Peyer's patch (tissue), 4 donors: ENCODE results near the gene HHIPL2.

ENCODE experiments used
- POLR2A ChIP-seq, 2 donors: fragments of 450-650 bp; IDR thresholded peaks; one replicate each; pipeline ENCODE4 v1.5.1; 2017; ENCODE audit warnings: antibody characterized with exemption in 2 of 2, mild to moderate bottlenecking in 2 of 2, moderate library complexity in 2 of 2
- TF ChIP-seq, protein P1 (sequence below), 6 experiments: fragments of 450-650 bp in 4 of 6; fragments of 200-600 bp in 2 of 6; sonication (generic) in 1 of 6; IDR thresholded peaks; one replicate each; pipeline ENCODE4 v1.5.1; 2017 to 2019; ENCODE audit warnings: antibody characterized with exemption in 6 of 6, mild to moderate bottlenecking in 3 of 6, moderate library complexity in 1 of 6

DNA sequence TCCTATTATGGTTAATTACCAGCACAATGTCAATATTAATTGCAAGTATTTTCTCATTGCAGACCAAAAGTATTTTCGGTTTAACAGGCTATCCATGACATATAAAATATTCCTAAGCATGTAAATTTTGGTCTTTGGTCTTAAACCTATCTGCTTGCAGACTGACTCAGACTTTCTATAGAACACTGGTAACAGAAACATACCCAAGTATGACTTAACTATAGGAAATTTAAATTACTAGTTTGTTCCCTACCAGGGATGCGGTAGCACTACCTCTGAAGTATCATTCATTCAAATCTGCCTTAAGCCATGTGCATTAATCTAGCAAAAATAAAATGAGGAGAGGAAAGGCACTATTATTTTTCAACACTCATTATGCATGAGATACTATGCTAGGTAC is 38.9 kb upstream of the HHIPL2 start:
- no peak for TF ChIP-seq POLR2A (IDR thresholded peaks at IDR 0.05)
- TF ChIP-seq, protein P1, sequence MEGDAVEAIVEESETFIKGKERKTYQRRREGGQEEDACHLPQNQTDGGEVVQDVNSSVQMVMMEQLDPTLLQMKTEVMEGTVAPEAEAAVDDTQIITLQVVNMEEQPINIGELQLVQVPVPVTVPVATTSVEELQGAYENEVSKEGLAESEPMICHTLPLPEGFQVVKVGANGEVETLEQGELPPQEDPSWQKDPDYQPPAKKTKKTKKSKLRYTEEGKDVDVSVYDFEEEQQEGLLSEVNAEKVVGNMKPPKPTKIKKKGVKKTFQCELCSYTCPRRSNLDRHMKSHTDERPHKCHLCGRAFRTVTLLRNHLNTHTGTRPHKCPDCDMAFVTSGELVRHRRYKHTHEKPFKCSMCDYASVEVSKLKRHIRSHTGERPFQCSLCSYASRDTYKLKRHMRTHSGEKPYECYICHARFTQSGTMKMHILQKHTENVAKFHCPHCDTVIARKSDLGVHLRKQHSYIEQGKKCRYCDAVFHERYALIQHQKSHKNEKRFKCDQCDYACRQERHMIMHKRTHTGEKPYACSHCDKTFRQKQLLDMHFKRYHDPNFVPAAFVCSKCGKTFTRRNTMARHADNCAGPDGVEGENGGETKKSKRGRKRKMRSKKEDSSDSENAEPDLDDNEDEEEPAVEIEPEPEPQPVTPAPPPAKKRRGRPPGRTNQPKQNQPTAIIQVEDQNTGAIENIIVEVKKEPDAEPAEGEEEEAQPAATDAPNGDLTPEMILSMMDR (IDR thresholded peaks at IDR 0.05): no peak
